Embryonic facial prominence (tissue), 1 donor: ENCODE data around the gene PIMREG.

Source experiments
- DNase-seq: peaks from one replicate; pipeline ENCODE4 v3.0.0-alpha.2; 2016; ENCODE audit errors: extremely low spot score

The PIMREG gene

DNA sequence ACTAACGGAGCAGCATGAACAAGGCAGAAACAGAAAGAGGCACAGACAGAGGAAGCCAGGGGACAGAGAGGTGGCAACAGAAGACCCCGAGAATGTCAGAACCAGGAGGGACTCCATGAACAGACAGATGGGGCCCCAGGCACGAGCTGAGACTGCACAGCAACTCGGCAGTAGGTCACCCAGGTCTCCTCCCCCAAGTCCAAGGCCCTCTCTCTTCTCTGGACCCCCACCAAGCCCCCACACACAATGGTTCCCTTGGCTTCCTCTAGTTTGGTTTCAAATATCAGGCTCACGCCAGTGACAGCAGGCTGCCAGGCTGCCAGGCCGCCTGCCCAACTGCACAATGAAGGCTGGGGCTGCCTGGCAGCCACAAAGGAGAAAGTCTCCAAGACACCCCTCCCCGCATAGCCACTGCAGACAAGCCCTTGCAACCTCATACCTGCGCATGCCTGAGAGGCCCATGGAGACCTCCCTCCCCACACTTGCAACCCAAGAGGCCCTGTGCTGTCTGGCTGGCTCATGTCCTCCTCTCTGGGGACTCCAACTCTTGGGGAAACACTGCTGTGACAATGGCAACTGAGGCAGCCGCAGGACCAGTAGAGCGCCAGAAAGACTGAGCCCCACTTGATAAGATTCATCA, 54.8 kb downstream of the PIMREG start:
- no peak for DNase-seq
